ENCODE data around the gene ESYT1. TPM values are rescaled to one million over a fixed set of nuclear protein-coding genes. Genes with fewer than 3 reads are reported as not detected.
A peak's percentile ranks its signal among the peaks of the same experiment; 100 is the strongest.

ESYT1 gene
- total and polyA plus RNA-seq, 9 of the 15 experiments (the other 6 are each of a cell fraction or from before 2014, with no cell fraction given) = 132 to 420 (median 164) TPM

DNA sequence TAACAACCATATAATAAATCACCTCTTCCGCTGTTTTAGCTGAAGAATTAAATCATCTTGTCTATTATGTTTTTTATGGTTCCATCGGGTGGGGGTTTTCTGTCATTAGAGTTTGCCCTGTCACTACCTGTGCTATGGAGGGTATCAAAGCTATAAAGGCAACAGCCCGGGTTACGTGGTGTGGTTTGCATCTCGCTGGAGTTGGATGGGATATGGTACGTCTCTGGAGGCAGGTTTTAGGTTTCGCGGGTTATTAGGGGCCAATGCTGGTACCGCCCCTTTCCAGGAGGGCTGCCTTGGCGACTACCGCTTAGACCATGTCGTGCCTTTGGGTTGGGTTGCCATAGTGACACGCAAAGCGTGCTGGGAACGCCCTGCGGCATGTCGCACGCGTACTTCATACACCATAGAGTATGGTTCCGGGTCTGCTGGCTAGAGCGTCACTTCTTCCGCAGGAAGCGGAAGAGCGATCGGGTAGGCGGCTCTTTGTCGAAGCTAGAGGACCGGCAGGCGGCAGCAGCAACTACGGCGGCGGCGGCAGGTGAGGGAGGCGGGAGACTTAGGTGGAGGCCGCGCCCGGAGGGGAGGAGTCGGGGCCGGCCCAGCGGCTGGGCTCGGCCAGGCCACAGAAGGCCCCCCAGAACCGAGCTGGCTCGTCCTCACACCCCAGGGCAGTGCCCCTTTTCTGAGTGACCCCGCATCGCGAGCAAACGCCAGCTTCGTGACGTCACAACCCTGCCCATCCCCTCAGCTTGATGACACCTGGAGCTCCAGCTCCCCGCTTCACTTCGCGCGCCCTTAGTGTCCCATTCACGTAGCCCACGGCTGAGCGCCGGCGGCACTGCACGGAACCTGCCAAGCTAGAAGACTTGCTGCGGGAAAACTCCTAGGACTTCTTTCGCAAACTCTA lies 10.0 kb upstream of the ESYT1 start, which contains the start of gene ZC3H10 (continued):
- TF ChIP-seq MYC (IDR thresholded peaks at IDR 0.05; ENCODE audit: low read depth, low read length) (peak; percentile 98), MYC (CRISPR knock-in tag; IDR thresholded peaks at IDR 0.05; ENCODE audit: borderline replicate concordance, low read depth) (peak; percentile 59; the same call in 1 of the 2 replicates), TAF15 (IDR thresholded peaks at IDR 0.05; ENCODE audit: low read depth, low read length) (peak; percentile 91; the same call in 1 of the 2 replicates), HLTF (IDR thresholded peaks at IDR 0.05) (0 out of 2 replicates have a peak, but pooled peaks have one; percentile 22), CREB1 (IDR thresholded peaks at IDR 0.05) (peak; percentile 84), CREB1 (CRISPR knock-in tag; IDR thresholded peaks at IDR 0.05) (peak; percentile 93), E4F1 (CRISPR knock-in tag; IDR thresholded peaks at IDR 0.05; ENCODE audit: borderline replicate concordance) (peak; percentile 96), HIVEP1 (CRISPR knock-in tag; IDR thresholded peaks at IDR 0.05) (0 out of 2 replicates have a peak, but pooled peaks have one; percentile 62), ZNF717 (CRISPR knock-in tag; IDR thresholded peaks at IDR 0.05) (peak; percentile 49; the same call in 1 of the 2 replicates), SAP30 (IDR thresholded peaks at IDR 0.05; ENCODE audit: borderline replicate concordance, insufficient read depth, low read depth, low read length, poor library complexity, severe bottlenecking) (peak; percentile 35), ZNF23 (CRISPR knock-in tag; IDR thresholded peaks at IDR 0.05) (no peak), E2F8 (IDR thresholded peaks at IDR 0.05; ENCODE audit: low read depth, partially characterized antibody) (peak; percentile 98), KLF10 (CRISPR knock-in tag; IDR thresholded peaks at IDR 0.05) (peak; percentile 90), SETDB1 (IDR thresholded peaks at IDR 0.05; ENCODE audit: low read length) (peak; percentile 45), ZNF518B (CRISPR knock-in tag; IDR thresholded peaks at IDR 0.05) (no peak), SREBF1 (IDR thresholded peaks at IDR 0.05; ENCODE audit: borderline replicate concordance, low read depth, low read length) (0 out of 2 replicates have a peak, but pooled peaks have one; percentile 57)
- TF ChIP-seq, protein P1, sequence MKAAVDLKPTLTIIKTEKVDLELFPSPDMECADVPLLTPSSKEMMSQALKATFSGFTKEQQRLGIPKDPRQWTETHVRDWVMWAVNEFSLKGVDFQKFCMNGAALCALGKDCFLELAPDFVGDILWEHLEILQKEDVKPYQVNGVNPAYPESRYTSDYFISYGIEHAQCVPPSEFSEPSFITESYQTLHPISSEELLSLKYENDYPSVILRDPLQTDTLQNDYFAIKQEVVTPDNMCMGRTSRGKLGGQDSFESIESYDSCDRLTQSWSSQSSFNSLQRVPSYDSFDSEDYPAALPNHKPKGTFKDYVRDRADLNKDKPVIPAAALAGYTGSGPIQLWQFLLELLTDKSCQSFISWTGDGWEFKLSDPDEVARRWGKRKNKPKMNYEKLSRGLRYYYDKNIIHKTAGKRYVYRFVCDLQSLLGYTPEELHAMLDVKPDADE (conservative IDR thresholded peaks at IDR 0.05; ENCODE audit: control insufficient read depth, low read depth, low read length) = peak; percentile 76

Measured in K562 (cell line).